Transverse colon (tissue), 4 donors: ENCODE results near the gene PLPP3. TPM values are rescaled to one million over a fixed set of nuclear protein-coding genes. Genes with fewer than 3 reads are reported as not detected.

Source experiments
- DNase-seq: peaks from one replicate; pipeline ENCODE4 v3.0.0-alpha.2; 2019
- H3K27ac ChIP-seq, 4 donors: fragments of 200-600 bp; sonication (generic); 2 replicates each; pipeline ENCODE4 v1.5.1; 2016 to 2018; ENCODE audit warnings: inconsistent platforms in 4 of 4
- H3K27me3 ChIP-seq: fragments of 200-600 bp; sonication (generic); 2 replicates; pipeline ENCODE4 v1.5.1; 2017; ENCODE audit warnings: inconsistent platforms
- H3K36me3 ChIP-seq, 4 donors: fragments of 200-600 bp; sonication (generic); 2 replicates each; pipeline ENCODE4 v1.5.1; 2017 to 2019; ENCODE audit warnings: inconsistent platforms in 4 of 4
- H3K4me1 ChIP-seq, 4 donors: fragments of 200-600 bp; sonication (generic); 2 replicates each; pipeline ENCODE4 v1.5.1; 2017 to 2020; ENCODE audit warnings: inconsistent platforms in 4 of 4
- H3K4me3 ChIP-seq, 4 donors: fragments of 200-600 bp; sonication (generic); 1 replicate in 1 of 4; 2 replicates in 3 of 4; pipeline versions ENCODE4 v1.5.1 to v1.6.1; 2017 to 2019; ENCODE audit warnings: inconsistent platforms in 4 of 4
- H3K9me3 ChIP-seq, 2 donors: fragments of 200-600 bp; sonication (generic); 2 replicates each; pipeline ENCODE4 v1.5.1; 2017 to 2019; ENCODE audit warnings: inconsistent platforms in 2 of 2
- EP300 ChIP-seq: sonication (generic); formaldehyde crosslinking; IDR thresholded peaks from one replicate; pipeline ENCODE4 v1.6.1; 2017; ENCODE audit warnings: antibody characterized with exemption, low read depth
- POLR2A ChIP-seq: fragments of 450-650 bp; IDR thresholded peaks from one replicate; pipeline ENCODE4 v1.6.1; 2016; ENCODE audit warnings: antibody characterized with exemption, mild to moderate bottlenecking, moderate library complexity
- POLR2AphosphoS5 ChIP-seq, 3 donors: sonication (generic); formaldehyde crosslinking; IDR thresholded peaks; one replicate each; pipeline ENCODE4 v1.6.1; 2016; ENCODE audit warnings: antibody characterized with exemption in 3 of 3
- WGBS, 2 donors: methylation state at CpG; one replicate each; pipeline ENCODE4 v1.1.5; 2018; ENCODE audit warnings: low coverage in 1 of 2; 5-methylcytosine and 5-hydroxymethylcytosine counted together
- in situ Hi-C, 4 donors: fragments of 200-750 bp; cut with MboI; loops; one replicate each; pipeline versions ENCODE4 v1.15.0 to v1.15.1; 2017; ENCODE audit warnings: low sequenced_read_pairs in 3 of 4, low pct_ligation_motif_present in 1 of 4, low pct_unique_long_range_greater_than_20kb in 1 of 4
- intact Hi-C: fragments of 100-400 bp; cut with DNase I; formaldehyde crosslinking; loops from one replicate; pipeline ENCODE4 v1.15.1; 2023; ENCODE audit warnings: low total_unique reads
- total RNA-seq, 4 donors: library from RNA; depleted of rRNA; stranded (reverse); fragments of >200 nt; gene quantifications; one replicate each; pipeline ENCODE4 v1.1.0, GENCODE V29; 2016
- TF ChIP-seq, protein P1 (sequence below), 5 experiments: fragments of 200-600 bp in 3 of 5; fragments of 450-650 bp in 2 of 5; sonication (generic) in 3 of 5; IDR thresholded peaks; 1 replicate in 2 of 5; 2 replicates in 3 of 5; pipeline ENCODE4 v1.5.1; 2016 to 2017; ENCODE audit warnings: antibody characterized with exemption in 5 of 5, inconsistent platforms in 3 of 5, mild to moderate bottlenecking in 2 of 5, moderate library complexity in 1 of 5

The PLPP3 gene
- total RNA-seq, 4 donors from 2014 or later = 51.2 to 75.1 (median 63.3) TPM

DNA sequence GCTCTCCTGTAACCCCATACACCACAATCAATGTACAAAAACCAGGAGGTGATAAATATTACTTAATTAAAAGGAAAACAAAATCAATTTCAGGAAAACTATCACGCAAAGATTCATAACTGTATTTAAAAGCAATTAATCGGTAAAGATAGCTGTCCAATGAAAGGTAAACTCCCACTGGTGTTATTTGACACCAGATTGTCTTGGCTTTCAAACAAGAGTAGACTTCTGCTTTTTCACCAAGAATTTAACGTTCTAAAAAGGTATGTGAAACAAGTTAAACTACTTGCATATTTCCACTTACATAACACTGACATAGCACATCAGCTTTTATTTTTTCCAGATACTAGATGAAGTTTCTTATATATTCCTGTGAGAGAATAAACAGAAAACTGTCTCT is 3.5 kb downstream of the PLPP3 start:
- Histone ChIP-seq H3K27ac (no peak overlapping the region), H3K36me3 (no peaks in the 10 kb centered on the region), H3K4me3 (peak overlapping the region in 2 of 4 donors; percentile 59 to 98), H3K4me1 (peaks cover 4 to 54% (median 27%) of the 10 kb centered on the region in 4 donors), H3K9me3 (no peaks in the 10 kb centered on the region), H3K27me3 (no peaks in the 10 kb centered on the region)
- 51% methylated on average over 3 of the region's 3 CpGs for WGBS, 2 donors
- in situ Hi-C loops (loop anchor here in 3 of 4 donors (25.0 kb wide), 4 partner anchors 164 to 1439 kb away; no protein-coding TSS in a partner anchor), intact Hi-C loops (loop anchor here (10.0 kb wide), 1 partner anchor 391 kb away; no protein-coding TSS in a partner anchor)
- DNase-seq = no peak
- no peak for TF ChIP-seq POLR2AphosphoS5 (IDR thresholded peaks at IDR 0.05)
- TF ChIP-seq, protein P1, sequence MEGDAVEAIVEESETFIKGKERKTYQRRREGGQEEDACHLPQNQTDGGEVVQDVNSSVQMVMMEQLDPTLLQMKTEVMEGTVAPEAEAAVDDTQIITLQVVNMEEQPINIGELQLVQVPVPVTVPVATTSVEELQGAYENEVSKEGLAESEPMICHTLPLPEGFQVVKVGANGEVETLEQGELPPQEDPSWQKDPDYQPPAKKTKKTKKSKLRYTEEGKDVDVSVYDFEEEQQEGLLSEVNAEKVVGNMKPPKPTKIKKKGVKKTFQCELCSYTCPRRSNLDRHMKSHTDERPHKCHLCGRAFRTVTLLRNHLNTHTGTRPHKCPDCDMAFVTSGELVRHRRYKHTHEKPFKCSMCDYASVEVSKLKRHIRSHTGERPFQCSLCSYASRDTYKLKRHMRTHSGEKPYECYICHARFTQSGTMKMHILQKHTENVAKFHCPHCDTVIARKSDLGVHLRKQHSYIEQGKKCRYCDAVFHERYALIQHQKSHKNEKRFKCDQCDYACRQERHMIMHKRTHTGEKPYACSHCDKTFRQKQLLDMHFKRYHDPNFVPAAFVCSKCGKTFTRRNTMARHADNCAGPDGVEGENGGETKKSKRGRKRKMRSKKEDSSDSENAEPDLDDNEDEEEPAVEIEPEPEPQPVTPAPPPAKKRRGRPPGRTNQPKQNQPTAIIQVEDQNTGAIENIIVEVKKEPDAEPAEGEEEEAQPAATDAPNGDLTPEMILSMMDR (IDR thresholded peaks at IDR 0.05) = no peak
- no peak for TF ChIP-seq EP300
- TF ChIP-seq POLR2A = no peak

DNA sequence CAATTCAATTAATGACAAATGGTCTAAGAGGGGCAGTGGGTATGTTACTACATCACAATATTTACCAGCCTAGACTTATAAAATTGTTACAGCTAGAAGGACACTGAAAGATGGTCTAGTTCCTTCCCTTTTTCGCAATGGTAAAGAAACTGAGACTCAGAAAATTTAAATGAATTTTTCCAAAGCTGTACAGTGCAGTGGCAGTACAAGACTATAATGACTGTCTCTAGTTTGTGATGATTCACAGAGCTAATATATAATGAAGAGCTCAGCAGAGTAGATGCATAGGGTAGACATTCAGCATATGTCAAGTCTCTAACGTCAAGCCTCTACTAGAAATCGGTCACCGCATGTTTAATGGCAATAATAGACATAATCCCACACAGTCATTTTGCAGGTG is 4.6 kb downstream of the PLPP3 start:
- WGBS, 2 donors = 81 to 84% methylated on average over 4 of the region's 4 CpGs
- H3K4me3 ChIP-seq = peak overlapping the region in 1 of 4 donors; percentile 98
- no peaks in the 10 kb centered on the region for H3K27me3 ChIP-seq
- H3K4me1 ChIP-seq = peaks cover 4 to 57% (median 26%) of the 10 kb centered on the region in 4 donors
- no peak for DNase-seq
- TF ChIP-seq, protein P1 (IDR thresholded peaks at IDR 0.05) = no peak
- TF ChIP-seq EP300 = no peak
- TF ChIP-seq POLR2AphosphoS5 (IDR thresholded peaks at IDR 0.05) = no peak
- no peak for TF ChIP-seq POLR2A
- no peaks in the 10 kb centered on the region for H3K9me3 ChIP-seq
- H3K36me3 ChIP-seq = no peaks in the 10 kb centered on the region
- in situ Hi-C loops = loop anchor here in 3 of 4 donors (25.0 kb wide), 4 partner anchors 162 to 1437 kb away; no protein-coding TSS in a partner anchor
- intact Hi-C loops = loop anchor here (10.0 kb wide), 1 partner anchor 390 kb away; no protein-coding TSS in a partner anchor
- no peak overlapping the region for H3K27ac ChIP-seq

DNA sequence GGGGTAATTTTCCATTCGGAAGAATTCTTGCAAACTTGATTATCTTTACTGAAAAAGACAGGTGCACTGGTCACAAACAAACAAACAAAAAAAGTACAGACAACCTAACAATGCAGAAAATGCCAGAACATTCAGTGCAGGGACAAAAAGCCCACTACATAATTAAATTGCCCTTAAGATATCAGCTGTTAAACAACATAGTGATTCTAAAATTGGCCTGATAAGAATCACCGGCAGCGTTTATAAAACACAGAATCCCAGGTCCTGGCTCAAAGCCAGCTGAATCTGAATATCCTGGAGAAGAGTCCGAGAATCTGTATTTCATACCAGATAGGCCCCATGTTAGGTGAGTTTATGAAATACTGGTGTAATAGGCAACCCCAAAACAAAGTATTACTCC is 6.1 kb downstream of the PLPP3 start:
- Histone ChIP-seq H3K9me3 (no peaks in the 10 kb centered on the region), H3K27me3 (no peaks in the 10 kb centered on the region), H3K27ac (peak overlapping the region in 3 of 4 donors; percentile 6 to 9 (median 8)), H3K36me3 (no peaks in the 10 kb centered on the region), H3K4me3 (peak overlapping the region in 1 of 4 donors; percentile 10), H3K4me1 (peaks cover 4 to 56% (median 26%) of the 10 kb centered on the region in 4 donors)
- intact Hi-C loops = loop anchor here (10.0 kb wide), 1 partner anchor 389 kb away; no protein-coding TSS in a partner anchor
- in situ Hi-C loops = no loop called here
- TF ChIP-seq, protein P1 (IDR thresholded peaks at IDR 0.05) = no peak
- TF ChIP-seq POLR2AphosphoS5 (IDR thresholded peaks at IDR 0.05) (no peak), POLR2A (no peak), EP300 (no peak)
- DNase-seq = no peak
- WGBS, 2 donors = 40 to 69% methylated on average over 2 to 4 of the region's 4 CpGs

DNA sequence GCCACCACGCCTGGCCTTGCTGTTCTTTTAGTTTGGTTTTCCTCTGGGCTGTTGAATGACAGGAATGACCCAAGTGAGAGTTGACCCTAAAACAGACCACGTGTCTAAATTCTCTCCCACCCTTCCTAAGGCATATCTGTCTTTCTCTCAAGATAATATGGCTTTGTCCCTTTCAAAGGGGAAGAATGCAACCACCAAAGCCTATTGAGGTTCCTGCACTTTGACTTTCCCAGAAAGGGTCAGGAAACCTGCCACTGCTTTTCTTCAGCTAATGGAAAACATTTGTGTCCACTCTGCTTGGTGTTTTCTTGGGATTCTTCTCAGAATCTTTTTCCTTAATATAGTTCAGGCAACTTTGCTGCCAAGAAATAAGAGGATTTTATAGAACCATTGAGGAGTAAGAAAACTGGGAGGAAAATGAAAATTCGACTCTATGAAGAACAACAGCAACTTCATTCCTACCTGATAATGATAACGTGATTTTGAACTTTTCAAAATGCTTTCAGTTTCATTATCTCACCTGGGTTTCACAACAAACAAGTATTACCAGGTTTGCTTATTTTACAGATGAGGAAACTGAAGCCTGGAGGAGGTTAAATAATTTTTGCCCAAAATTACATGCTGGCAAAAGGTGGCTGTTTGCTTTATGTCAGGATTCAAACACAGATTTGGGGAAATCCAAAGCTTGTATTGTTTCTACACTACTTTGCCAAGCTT is 6.9 kb downstream of the PLPP3 start:
- intact Hi-C loops = loop anchor here (10.0 kb wide), 1 partner anchor 388 kb away; no protein-coding TSS in a partner anchor
- TF ChIP-seq POLR2AphosphoS5 (IDR thresholded peaks at IDR 0.05) (no peak), POLR2A (no peak), EP300 (no peak)
- TF ChIP-seq, protein P1 (IDR thresholded peaks at IDR 0.05) = no peak
- DNase-seq = no peak
- Histone ChIP-seq H3K9me3 (no peaks in the 10 kb centered on the region), H3K4me1 (peaks cover 4 to 50% (median 20%) of the 10 kb centered on the region in 4 donors), H3K4me3 (peak overlapping the region in 1 of 4 donors; percentile 8), H3K27ac (peak overlapping the region in 3 of 4 donors; percentile 8 to 29 (median 9)), H3K36me3 (no peaks in the 10 kb centered on the region), H3K27me3 (no peaks in the 10 kb centered on the region)
- 35 to 61% methylated on average over 3 to 4 of the region's 4 CpGs for WGBS, 2 donors
- in situ Hi-C loops = no loop called here
